Measurements from ENCODE around the gene MYLK. TPM values are rescaled to one million over a fixed set of nuclear protein-coding genes. Genes with fewer than 3 reads are reported as not detected.
A peak's percentile ranks its signal among the peaks of the same experiment; 100 is the strongest.

The MYLK gene
- total and polyA plus RNA-seq, 11 donors = 3.2 to 20.7 (median 12.4) TPM

DNA sequence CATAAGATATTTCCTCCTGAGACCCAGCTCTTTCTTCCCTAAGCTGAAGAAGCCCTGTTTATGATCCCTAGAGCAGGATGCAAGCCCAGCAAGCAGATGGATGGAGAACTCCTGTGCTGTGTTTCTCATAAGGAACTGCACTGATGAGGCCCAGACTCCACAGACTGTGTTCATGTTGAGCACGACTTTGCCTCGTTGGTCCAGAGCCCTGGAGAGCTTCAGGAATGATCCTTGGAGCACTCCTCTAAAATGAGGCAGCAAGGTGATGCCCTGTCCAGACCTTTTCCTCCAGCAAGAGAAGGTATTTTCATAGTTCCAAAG lies 83.8 kb downstream of the MYLK start:
- H3K36me3 ChIP-seq = no peaks in the 10 kb centered on the region
- DNase-seq (no peak), ATAC-seq (no peak)
- WGBS, 4 donors = 61 to 91% (median 70%) methylated on average over 2 of the region's 2 CpGs
- no peaks in the 10 kb centered on the region for H3K27me3 ChIP-seq
- TF ChIP-seq CTCF (IDR thresholded peaks at IDR 0.05) = no peak
- no peak for TF ChIP-seq POLR2A (IDR thresholded peaks at IDR 0.05)
- H3K4me1 ChIP-seq = peaks cover 0 to 10% (median 0%) of the 10 kb centered on the region in 12 donors
- H3K4me3 ChIP-seq = no peak overlapping the region
- H3K27ac ChIP-seq = no peak overlapping the region
- intact Hi-C loops (cut with DNase I) = no loop called here
- no peaks in the 10 kb centered on the region for H3K9me3 ChIP-seq

DNA sequence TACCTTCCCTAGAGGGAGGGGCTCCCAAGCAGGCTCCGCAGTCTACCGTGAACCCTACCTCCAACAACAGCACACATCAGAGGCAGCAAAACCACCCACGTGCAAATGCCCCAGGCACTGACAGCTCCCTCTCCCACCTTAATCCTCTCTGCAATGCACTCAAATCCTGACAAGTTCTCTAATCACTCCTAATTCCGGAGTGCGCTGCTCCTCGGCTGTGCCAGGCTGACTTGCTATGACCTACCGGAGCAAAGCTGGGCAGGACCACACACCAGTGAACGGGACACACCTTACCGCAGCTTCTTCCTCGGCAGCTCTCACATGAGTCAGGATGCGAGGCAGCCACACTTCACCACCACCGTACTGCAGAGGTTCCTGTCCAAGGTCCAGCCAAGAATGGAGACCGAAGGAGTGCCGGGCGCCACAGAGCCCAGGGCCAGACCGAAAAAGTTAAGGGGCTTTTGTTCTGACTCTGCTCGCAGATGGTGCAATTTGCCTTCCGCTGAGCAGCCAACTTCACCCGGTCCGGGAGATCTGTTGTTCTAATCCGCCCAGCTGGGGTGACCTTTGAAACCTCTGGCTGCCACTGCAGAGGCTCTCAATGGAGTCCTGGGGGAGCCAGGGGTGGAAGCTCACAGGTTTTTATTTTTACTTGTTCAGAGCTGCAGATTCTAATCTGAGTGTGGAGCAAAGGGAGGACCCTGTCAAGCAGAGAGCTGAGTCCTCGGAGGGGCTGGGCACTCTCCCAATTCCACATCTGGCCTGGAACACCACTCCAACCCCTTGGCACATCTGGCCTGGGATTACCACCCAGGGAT lies 84.4 kb downstream of the MYLK start:
- H3K36me3 ChIP-seq = no peaks in the 10 kb centered on the region
- intact Hi-C loops (cut with DNase I) = no loop called here
- H3K4me1 ChIP-seq = peaks cover 0 to 10% (median 0%) of the 10 kb centered on the region in 12 donors
- H3K9me3 ChIP-seq = no peaks in the 10 kb centered on the region
- H3K27ac ChIP-seq = no peak overlapping the region
- DNase-seq (no peak), ATAC-seq (peak in 2 of 4 donors; percentile 29 to 31)
- H3K27me3 ChIP-seq = no peaks in the 10 kb centered on the region
- TF ChIP-seq POLR2A (IDR thresholded peaks at IDR 0.05) = no peak
- WGBS, 4 donors = 50 to 54% (median 53%) methylated on average over 18 to 22 of the region's 22 CpGs
- peak overlapping the region in 1 of 12 donors; percentile 13 for H3K4me3 ChIP-seq

DNA sequence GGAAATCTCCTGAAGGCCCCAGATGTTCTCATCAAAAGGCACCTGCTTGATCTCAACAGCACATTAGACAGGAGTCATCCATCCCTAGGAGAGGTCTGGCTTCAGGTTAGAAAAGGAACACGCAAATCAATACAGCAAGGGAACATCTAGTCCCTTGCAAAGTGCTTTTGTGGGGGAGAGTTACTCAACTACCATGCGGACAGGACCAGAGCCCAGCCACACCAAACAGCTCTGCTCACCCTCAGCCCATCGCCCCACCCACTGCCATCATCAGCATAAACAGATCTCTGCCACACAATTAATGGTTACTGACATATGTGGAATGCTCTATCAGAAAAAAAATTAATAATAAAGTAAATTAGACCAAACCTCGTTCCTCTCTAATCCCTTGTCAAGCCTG lies 85.6 kb downstream of the MYLK start:
- intact Hi-C loops (cut with DNase I) = no loop called here
- no peaks in the 10 kb centered on the region for H3K9me3 ChIP-seq
- no peaks in the 10 kb centered on the region for H3K36me3 ChIP-seq
- peaks cover 0 to 10% (median 0%) of the 10 kb centered on the region in 12 donors for H3K4me1 ChIP-seq
- no peak overlapping the region for H3K27ac ChIP-seq
- no peak overlapping the region for H3K4me3 ChIP-seq
- no peaks in the 10 kb centered on the region for H3K27me3 ChIP-seq
- ATAC-seq (no peak), DNase-seq (no peak)
- WGBS, 4 donors = 91 to 93% (median 92%) methylated on average over 4 of the region's 4 CpGs
- TF ChIP-seq POLR2A (IDR thresholded peaks at IDR 0.05) = no peak

DNA sequence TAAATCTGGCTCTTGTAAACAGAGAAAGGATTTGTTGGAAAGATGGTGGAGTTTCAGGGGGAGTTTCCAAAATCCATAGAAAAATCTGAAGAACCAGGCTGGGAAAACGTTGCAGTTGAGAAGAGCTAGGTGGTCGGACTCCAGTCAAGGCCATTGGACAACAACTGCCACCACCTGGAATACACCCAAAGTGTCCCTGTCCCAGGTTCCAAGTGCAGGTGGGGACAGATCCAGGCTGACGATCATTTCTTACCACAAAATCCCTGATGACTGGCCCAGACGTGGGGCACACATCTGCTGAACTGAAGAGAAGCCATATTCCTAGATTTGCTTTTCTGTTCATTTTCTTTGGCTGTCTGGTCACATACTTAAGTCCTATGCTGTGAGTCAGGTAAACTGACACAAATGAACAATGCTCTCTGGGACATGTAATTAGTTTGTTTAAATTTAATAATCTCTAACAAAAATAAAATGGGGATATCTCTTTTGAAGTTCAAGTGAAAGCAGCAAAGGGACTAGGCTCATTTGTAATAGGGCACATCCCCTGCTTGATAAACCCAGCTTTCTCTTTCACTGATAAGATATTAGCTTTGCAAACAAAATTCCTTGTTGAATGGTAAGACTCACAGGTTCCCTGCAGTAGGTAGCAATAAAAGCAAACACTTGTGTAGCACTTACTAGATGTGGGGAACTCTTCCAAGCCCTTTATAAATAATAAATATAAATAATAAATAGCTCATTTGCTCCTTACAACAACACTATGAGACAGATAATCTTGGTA lies 88.5 kb downstream of the MYLK start:
- H3K27me3 ChIP-seq = no peaks in the 10 kb centered on the region
- H3K4me1 ChIP-seq = peaks cover 0 to 10% (median 0%) of the 10 kb centered on the region in 12 donors
- H3K4me3 ChIP-seq = no peak overlapping the region
- H3K9me3 ChIP-seq = no peaks in the 10 kb centered on the region
- WGBS, 4 donors = 74 to 78% (median 76%) methylated on average over 4 of the region's 4 CpGs
- no peak for ATAC-seq
- no peaks in the 10 kb centered on the region for H3K36me3 ChIP-seq
- H3K27ac ChIP-seq = no peak overlapping the region
- TF ChIP-seq CTCF (IDR thresholded peaks at IDR 0.05) (no peak), POLR2A (IDR thresholded peaks at IDR 0.05) (no peak)
- intact Hi-C loops (cut with DNase I) = no loop called here
- no peak for DNase-seq

- no peak for ATAC-seq
- TF ChIP-seq POLR2A (IDR thresholded peaks at IDR 0.05) = no peak
- no peak for TF ChIP-seq CTCF (IDR thresholded peaks at IDR 0.05)
- Histone ChIP-seq H3K27me3 (no peaks in the 10 kb centered on the region), H3K36me3 (no peaks in the 10 kb centered on the region), H3K27ac (no peak overlapping the region), H3K4me1 (no peaks in the 10 kb centered on the region), H3K9me3 (no peaks in the 10 kb centered on the region), H3K4me3 (no peak overlapping the region)
- intact Hi-C loops (cut with DNase I) = no loop called here
- peak in 1 of 5 donors; percentile 4 for DNase-seq
- WGBS, 4 donors = 84 to 88% (median 87%) methylated on average over 9 of the region's 9 CpGs
Observed at GRCh38 chr3:123793425-123793824, 90.7 kb downstream of the MYLK start.
